HepG2 (cell line): ENCODE results near the gene NEDD8. TPM values are rescaled to one million over a fixed set of nuclear protein-coding genes. Genes with fewer than 3 reads are reported as not detected.
A peak's percentile ranks its signal among the peaks of the same experiment; 100 is the strongest.

Experiments used
- ARID2 ChIP-seq: sonication (generic); formaldehyde crosslinking; IDR thresholded peaks from 2 replicates; pipeline ENCODE4 v1.8.1; 2022; ENCODE audit warnings: mild to moderate bottlenecking, missing genetic modification reagents, borderline replicate concordance
- ETV6 ChIP-seq: sonication (generic); formaldehyde crosslinking; conservative IDR thresholded peaks from 2 replicates; pipeline ENCODE4 v1.4.0; 2020; ENCODE audit warnings: missing genetic modification reagents
- PRPF4 ChIP-seq: fragments of 200-400 bp; formaldehyde crosslinking; IDR thresholded peaks from 2 replicates; pipeline ENCODE4 v1.6.1; 2016; ENCODE audit warnings: low read length, low read depth; ENCODE audit not compliant: poor library complexity, severe bottlenecking
- TCF7 ChIP-seq: sonication (generic); IDR thresholded peaks from 2 replicates; pipeline ENCODE4 v1.6.1; 2016; ENCODE audit warnings: antibody characterized with exemption, low read depth
- ZKSCAN1 ChIP-seq: fragments of 150-350 bp; IDR thresholded peaks from 2 replicates; pipeline ENCODE4 v1.6.1; 2014; ENCODE audit warnings: low read length
- ZNF432 ChIP-seq: sonication (generic); formaldehyde crosslinking; IDR thresholded peaks from 2 replicates; pipeline ENCODE4 v1.5.0; 2020; ENCODE audit warnings: missing genetic modification reagents, mild to moderate bottlenecking, borderline replicate concordance
- ZNF709 ChIP-seq: sonication (generic); formaldehyde crosslinking; IDR thresholded peaks from 2 replicates; pipeline ENCODE4 v1.5.0; 2020; ENCODE audit warnings: mild to moderate bottlenecking, missing genetic modification reagents
- ZNF773 ChIP-seq: sonication (generic); formaldehyde crosslinking; IDR thresholded peaks from 2 replicates; pipeline ENCODE4 v1.4.0; 2020; ENCODE audit warnings: missing genetic modification reagents, borderline replicate concordance
- ZNF777 ChIP-seq: sonication (generic); formaldehyde crosslinking; IDR thresholded peaks from 2 replicates; pipeline ENCODE4 v1.4.0; 2020; ENCODE audit warnings: missing genetic modification reagents
- ZSCAN12 ChIP-seq: sonication (generic); formaldehyde crosslinking; IDR thresholded peaks from 2 replicates; pipeline ENCODE4 v1.9.0; 2021; ENCODE audit warnings: mild to moderate bottlenecking, missing genetic modification reagents
- ZSCAN31 ChIP-seq: sonication (generic); formaldehyde crosslinking; IDR thresholded peaks from 2 replicates; pipeline ENCODE4 v1.5.0; 2020; ENCODE audit warnings: low read depth, mild to moderate bottlenecking, missing genetic modification reagents
- polyA plus RNA-seq, 8 experiments: library from polyadenylated mRNA; depleted of rRNA in 3 of 8; stranded (reverse) in 7 of 8; unstranded in 1 of 8; fragments of >200 nt; fragmentation: Illumina TruSeq in 4 of 8; extraction: Trizol in 4 of 8; gene quantifications; 2 replicates each; pipeline versions ENCODE4 v1.2.1 to v1.2.3, GENCODE V29; 2011 to 2016; ENCODE audit warnings: low read depth in 4 of 8, missing spikeins in 1 of 8, mixed read lengths in 1 of 8; ENCODE audit not compliant: insufficient read depth in 1 of 8
- total RNA-seq, 5 experiments: library from RNA; depleted of rRNA; stranded (reverse); fragments of >200 nt; fragmentation: Illumina TruSeq; extraction: Trizol; gene quantifications; 2 replicates each; pipeline ENCODE4 v1.2.3, GENCODE V29; 2016; ENCODE audit warnings: low read depth in 1 of 5
- TF ChIP-seq, protein P1 (sequence below): sonication (generic); IDR thresholded peaks from 2 replicates; pipeline ENCODE4 v1.6.1; 2016; ENCODE audit warnings: low read depth, borderline replicate concordance
- TF ChIP-seq, protein P2 (sequence below): sonication (generic); formaldehyde crosslinking; IDR thresholded peaks from 2 replicates; pipeline ENCODE4 v1.5.0; 2020; ENCODE audit warnings: missing genetic modification reagents, mild to moderate bottlenecking, borderline replicate concordance
- TF ChIP-seq, protein P3 (sequence below): sonication (generic); formaldehyde crosslinking; IDR thresholded peaks from 2 replicates; pipeline ENCODE4 v1.4.0; 2020; ENCODE audit warnings: mild to moderate bottlenecking, missing genetic modification reagents, borderline replicate concordance
- TF ChIP-seq, protein P4 (sequence below): sonication (generic); formaldehyde crosslinking; IDR thresholded peaks from 2 replicates; pipeline ENCODE4 v1.8.1; 2023; ENCODE audit warnings: mild to moderate bottlenecking, missing genetic modification reagents, borderline replicate concordance
- TF ChIP-seq, protein P5 (sequence below): sonication (generic); formaldehyde crosslinking; conservative IDR thresholded peaks from 2 replicates; pipeline ENCODE4 v1.4.0; 2020; ENCODE audit warnings: mild to moderate bottlenecking, missing genetic modification reagents, moderate library complexity
- TF ChIP-seq, protein P6 (sequence below): IDR thresholded peaks from 2 replicates; pipeline ENCODE4 v1.6.1; 2016; ENCODE audit warnings: missing genetic modification reagents, missing compliant biosample characterization

NEDD8 gene
- total and polyA plus RNA-seq, 2 of the 13 experiments (the other 11 are each of a cell fraction or from before 2014, with no cell fraction given): 535 to 713 TPM

DNA sequence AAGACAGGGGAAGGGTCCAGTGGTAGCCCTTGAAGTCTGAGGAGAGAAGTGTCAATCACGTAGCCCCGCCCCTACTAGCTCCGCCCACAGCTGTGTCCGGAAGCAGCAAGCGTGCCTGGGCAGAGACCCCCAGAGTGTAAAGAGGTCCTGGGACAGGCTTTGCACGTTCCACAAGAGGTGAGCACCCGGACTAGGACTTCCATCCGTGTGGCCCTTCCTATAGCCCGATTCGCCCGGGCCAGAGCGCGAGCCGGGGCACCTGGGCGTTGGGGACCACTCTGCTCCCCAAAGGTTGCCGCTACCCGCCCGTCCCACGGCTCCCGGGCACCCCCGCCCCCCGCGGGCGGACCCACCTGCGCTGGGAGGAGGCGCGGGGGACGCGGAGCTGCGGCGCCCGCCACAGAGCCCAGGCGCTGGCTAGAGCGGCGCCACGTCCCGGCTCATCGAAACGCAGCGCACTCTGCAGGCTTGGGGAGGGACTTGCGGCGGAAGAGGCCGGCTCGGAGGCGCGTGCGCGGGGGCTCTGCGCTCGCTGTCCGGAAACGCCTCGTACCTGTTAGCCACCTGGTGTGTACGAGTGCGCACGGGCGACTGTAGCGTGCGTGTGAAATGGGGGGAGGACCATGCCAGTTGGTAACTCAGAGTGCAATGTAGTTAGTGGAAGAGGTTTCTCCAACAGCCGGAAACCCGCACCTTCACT lies 39.1 kb upstream of the NEDD8 start, which contains the start of gene RABGGTA (continued):
- TF ChIP-seq PRPF4 (no peak), ZNF777 (CRISPR knock-in tag) (peak; percentile 84), ZKSCAN1 (no peak; the same call in 1 of the 2 replicates), ZNF709 (peak; percentile 99), ZNF773 (CRISPR knock-in tag) (peak; percentile 96), ZSCAN12 (CRISPR knock-in tag) (peak; percentile 97), ETV6 (CRISPR knock-in tag) (peak; percentile 99), ZNF432 (no peak), ARID2 (peak; percentile 99), TCF7 (peak; percentile 20; the same call in 1 of the 2 replicates), ZSCAN31 (CRISPR knock-in tag) (peak; percentile 100)
- TF ChIP-seq, protein P1, sequence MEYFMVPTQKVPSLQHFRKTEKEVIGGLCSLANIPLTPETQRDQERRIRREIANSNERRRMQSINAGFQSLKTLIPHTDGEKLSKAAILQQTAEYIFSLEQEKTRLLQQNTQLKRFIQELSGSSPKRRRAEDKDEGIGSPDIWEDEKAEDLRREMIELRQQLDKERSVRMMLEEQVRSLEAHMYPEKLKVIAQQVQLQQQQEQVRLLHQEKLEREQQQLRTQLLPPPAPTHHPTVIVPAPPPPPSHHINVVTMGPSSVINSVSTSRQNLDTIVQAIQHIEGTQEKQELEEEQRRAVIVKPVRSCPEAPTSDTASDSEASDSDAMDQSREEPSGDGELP: peak; percentile 86
- TF ChIP-seq, protein P2, sequence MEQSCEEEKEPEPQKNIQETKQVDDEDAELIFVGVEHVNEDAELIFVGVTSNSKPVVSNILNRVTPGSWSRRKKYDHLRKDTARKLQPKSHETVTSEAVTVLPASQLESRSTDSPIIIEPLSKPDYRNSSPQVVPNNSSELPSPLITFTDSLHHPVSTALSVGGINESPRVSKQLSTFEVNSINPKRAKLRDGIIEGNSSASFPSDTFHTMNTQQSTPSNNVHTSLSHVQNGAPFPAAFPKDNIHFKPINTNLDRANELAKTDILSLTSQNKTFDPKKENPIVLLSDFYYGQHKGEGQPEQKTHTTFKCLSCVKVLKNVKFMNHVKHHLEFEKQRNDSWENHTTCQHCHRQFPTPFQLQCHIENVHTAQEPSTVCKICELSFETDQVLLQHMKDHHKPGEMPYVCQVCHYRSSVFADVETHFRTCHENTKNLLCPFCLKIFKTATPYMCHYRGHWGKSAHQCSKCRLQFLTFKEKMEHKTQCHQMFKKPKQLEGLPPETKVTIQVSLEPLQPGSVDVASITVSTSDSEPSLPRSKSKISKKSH: peak; percentile 99
- TF ChIP-seq, protein P3, sequence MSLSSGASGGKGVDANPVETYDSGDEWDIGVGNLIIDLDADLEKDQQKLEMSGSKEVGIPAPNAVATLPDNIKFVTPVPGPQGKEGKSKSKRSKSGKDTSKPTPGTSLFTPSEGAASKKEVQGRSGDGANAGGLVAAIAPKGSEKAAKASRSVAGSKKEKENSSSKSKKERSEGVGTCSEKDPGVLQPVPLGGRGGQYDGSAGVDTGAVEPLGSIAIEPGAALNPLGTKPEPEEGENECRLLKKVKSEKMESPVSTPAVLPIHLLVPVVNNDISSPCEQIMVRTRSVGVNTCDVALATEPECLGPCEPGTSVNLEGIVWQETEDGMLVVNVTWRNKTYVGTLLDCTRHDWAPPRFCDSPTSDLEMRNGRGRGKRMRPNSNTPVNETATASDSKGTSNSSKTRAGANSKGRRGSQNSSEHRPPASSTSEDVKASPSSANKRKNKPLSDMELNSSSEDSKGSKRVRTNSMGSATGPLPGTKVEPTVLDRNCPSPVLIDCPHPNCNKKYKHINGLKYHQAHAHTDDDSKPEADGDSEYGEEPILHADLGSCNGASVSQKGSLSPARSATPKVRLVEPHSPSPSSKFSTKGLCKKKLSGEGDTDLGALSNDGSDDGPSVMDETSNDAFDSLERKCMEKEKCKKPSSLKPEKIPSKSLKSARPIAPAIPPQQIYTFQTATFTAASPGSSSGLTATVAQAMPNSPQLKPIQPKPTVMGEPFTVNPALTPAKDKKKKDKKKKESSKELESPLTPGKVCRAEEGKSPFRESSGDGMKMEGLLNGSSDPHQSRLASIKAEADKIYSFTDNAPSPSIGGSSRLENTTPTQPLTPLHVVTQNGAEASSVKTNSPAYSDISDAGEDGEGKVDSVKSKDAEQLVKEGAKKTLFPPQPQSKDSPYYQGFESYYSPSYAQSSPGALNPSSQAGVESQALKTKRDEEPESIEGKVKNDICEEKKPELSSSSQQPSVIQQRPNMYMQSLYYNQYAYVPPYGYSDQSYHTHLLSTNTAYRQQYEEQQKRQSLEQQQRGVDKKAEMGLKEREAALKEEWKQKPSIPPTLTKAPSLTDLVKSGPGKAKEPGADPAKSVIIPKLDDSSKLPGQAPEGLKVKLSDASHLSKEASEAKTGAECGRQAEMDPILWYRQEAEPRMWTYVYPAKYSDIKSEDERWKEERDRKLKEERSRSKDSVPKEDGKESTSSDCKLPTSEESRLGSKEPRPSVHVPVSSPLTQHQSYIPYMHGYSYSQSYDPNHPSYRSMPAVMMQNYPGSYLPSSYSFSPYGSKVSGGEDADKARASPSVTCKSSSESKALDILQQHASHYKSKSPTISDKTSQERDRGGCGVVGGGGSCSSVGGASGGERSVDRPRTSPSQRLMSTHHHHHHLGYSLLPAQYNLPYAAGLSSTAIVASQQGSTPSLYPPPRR (CRISPR knock-in tag): peak; percentile 91
- TF ChIP-seq, protein P4, sequence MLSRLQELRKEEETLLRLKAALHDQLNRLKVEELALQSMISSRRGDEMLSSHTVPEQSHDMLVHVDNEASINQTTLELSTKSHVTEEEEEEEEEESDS (CRISPR knock-in tag): peak; percentile 93; the same call in 1 of the 2 replicates
- TF ChIP-seq, protein P5, sequence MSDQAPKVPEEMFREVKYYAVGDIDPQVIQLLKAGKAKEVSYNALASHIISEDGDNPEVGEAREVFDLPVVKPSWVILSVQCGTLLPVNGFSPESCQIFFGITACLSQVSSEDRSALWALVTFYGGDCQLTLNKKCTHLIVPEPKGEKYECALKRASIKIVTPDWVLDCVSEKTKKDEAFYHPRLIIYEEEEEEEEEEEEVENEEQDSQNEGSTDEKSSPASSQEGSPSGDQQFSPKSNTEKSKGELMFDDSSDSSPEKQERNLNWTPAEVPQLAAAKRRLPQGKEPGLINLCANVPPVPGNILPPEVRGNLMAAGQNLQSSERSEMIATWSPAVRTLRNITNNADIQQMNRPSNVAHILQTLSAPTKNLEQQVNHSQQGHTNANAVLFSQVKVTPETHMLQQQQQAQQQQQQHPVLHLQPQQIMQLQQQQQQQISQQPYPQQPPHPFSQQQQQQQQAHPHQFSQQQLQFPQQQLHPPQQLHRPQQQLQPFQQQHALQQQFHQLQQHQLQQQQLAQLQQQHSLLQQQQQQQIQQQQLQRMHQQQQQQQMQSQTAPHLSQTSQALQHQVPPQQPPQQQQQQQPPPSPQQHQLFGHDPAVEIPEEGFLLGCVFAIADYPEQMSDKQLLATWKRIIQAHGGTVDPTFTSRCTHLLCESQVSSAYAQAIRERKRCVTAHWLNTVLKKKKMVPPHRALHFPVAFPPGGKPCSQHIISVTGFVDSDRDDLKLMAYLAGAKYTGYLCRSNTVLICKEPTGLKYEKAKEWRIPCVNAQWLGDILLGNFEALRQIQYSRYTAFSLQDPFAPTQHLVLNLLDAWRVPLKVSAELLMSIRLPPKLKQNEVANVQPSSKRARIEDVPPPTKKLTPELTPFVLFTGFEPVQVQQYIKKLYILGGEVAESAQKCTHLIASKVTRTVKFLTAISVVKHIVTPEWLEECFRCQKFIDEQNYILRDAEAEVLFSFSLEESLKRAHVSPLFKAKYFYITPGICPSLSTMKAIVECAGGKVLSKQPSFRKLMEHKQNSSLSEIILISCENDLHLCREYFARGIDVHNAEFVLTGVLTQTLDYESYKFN (CRISPR knock-in tag): peak; percentile 91
- TF ChIP-seq, protein P6, sequence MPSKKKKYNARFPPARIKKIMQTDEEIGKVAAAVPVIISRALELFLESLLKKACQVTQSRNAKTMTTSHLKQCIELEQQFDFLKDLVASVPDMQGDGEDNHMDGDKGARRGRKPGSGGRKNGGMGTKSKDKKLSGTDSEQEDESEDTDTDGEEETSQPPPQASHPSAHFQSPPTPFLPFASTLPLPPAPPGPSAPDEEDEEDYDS (CRISPR knock-in tag): peak; percentile 82; the same call in 1 of the 2 replicates
